ENCODE data around the gene MLN.

DNA sequence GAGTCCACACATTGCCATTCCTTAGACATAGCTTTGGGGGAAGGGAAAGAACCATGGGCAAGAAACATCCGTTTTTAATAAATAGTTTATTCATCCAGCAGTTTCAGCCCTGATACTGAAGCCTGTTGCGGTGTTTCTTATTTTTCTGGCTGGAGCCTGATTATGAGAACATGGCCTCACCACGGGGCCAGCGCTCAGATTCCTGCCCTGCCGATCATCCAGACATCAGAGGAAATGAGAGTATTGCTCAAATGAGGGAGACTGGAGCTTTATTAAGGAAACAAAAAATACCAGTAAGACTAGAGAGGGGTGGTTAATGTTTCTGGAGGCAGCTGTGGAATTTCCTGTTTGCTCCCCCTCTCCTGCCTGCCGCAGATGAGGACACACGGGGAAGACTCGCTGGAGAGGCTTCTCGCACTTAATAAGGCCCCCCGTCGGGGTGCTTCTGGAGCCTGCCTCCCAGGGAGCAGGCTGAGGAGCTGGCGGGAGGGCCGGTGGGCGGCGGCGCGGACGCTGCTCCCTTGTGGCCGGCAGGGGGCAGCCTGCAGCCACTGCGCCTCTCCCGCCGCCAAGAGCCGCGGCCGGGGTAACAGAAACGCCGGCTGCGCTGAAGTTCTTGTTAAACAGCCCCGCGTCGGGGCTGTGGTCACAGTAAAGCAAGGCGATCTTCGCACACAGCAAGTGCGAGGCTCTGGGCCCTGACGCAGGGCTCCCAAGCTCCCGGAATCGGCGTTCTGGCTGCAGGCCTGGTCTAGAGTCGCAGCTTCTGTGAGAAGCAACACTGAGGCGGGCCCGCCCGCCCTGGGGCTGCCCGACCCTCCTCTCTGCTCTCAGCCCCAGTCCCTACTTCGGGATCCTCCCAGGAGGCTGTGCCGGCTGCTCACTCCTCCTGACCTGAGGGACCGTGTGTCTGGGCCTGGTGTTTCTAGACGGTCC, 32.4 kb downstream of the MLN start:
- TF ChIP-seq, protein P1, sequence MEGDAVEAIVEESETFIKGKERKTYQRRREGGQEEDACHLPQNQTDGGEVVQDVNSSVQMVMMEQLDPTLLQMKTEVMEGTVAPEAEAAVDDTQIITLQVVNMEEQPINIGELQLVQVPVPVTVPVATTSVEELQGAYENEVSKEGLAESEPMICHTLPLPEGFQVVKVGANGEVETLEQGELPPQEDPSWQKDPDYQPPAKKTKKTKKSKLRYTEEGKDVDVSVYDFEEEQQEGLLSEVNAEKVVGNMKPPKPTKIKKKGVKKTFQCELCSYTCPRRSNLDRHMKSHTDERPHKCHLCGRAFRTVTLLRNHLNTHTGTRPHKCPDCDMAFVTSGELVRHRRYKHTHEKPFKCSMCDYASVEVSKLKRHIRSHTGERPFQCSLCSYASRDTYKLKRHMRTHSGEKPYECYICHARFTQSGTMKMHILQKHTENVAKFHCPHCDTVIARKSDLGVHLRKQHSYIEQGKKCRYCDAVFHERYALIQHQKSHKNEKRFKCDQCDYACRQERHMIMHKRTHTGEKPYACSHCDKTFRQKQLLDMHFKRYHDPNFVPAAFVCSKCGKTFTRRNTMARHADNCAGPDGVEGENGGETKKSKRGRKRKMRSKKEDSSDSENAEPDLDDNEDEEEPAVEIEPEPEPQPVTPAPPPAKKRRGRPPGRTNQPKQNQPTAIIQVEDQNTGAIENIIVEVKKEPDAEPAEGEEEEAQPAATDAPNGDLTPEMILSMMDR (IDR thresholded peaks at IDR 0.05; ENCODE audit: poor library complexity), result peak; percentile 99
- TF ChIP-seq EZH2phosphoT487 (IDR thresholded peaks at IDR 0.05; ENCODE audit: low read depth, severe bottlenecking, unreplicated experiment), result no peak
